Fibroblast of the aortic adventitia (primary cell): ENCODE data around the gene UBXN11. TPM values are rescaled to one million over a fixed set of nuclear protein-coding genes. Genes with fewer than 3 reads are reported as not detected.
"Not testable (repeated sequence)": the region's sequence is repeated elsewhere in the genome, so short reads cannot be mapped to it uniquely, and the experiment has no call there.

Source experiments
- DNase-seq: peaks from one replicate; pipeline ENCODE4 v3.0.0-alpha.2; 2010; ENCODE audit warnings: low read depth
- H3K4me3 ChIP-seq: 2 replicates; pipeline ENCODE4 v1.5.1; 2011; ENCODE audit warnings: low read depth, mild to moderate bottlenecking, control low read depth, low read length, moderate library complexity
- total RNA-seq: library from RNA; depleted of rRNA; stranded (reverse); fragments of >200 nt; gene quantifications from 2 replicates; pipeline ENCODE4 v1.2.3, GENCODE V29; 2012; ENCODE audit warnings: low replicate concordance
- TF ChIP-seq, protein P1 (sequence below): IDR thresholded peaks from 2 replicates; pipeline ENCODE4 v1.5.1; 2011; ENCODE audit warnings: mild to moderate bottlenecking, low read length, control low read depth, inconsistent platforms; ENCODE audit not compliant: insufficient read depth

Gene UBXN11
- total RNA-seq, 1 donor: 8.9 TPM

DNA sequence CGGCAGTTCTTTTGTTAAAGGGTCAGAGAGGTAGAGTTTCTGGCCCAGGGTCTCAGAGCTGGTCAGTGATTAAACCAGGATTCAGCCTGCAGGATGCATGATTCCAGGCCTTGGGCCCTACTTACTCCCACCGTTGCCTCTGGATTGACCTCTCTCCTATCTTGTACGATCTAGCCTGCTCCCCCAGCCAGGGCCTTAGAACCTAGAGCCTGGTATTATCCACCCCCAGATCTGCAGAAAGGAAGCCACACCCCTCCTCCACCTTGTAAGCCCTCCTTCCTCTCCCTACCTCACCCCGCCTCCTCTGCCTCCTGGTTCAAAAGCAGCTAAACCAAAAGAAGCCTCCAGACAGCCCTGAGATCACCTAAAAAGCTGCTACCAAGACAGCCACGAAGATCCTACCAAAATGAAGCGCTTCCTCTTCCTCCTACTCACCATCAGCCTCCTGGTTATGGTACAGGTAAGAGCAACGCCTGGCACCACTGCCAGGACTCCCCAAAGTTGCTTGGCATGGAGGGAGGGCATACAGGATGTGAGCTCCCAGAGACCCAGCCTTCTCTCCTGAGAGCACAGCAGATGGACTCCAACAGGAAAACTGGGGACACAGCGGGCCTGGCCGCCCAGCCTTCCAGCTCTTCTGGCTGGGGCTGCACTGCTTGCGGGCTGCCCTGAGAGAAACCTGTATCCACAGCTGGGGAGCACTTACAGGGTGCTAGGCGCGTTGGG is 11.3 kb upstream of the UBXN11 start, which contains the start of gene CD52:
CD52 (plus strand) TSS at position 347 of the 726 bp plus-strand sequence; CDS start at position 407, 60 bp downstream.
- TF ChIP-seq, protein P1, sequence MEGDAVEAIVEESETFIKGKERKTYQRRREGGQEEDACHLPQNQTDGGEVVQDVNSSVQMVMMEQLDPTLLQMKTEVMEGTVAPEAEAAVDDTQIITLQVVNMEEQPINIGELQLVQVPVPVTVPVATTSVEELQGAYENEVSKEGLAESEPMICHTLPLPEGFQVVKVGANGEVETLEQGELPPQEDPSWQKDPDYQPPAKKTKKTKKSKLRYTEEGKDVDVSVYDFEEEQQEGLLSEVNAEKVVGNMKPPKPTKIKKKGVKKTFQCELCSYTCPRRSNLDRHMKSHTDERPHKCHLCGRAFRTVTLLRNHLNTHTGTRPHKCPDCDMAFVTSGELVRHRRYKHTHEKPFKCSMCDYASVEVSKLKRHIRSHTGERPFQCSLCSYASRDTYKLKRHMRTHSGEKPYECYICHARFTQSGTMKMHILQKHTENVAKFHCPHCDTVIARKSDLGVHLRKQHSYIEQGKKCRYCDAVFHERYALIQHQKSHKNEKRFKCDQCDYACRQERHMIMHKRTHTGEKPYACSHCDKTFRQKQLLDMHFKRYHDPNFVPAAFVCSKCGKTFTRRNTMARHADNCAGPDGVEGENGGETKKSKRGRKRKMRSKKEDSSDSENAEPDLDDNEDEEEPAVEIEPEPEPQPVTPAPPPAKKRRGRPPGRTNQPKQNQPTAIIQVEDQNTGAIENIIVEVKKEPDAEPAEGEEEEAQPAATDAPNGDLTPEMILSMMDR: no peak
- no peak for DNase-seq
- no peak within 1 kb of the TSS for H3K4me3 ChIP-seq

DNA sequence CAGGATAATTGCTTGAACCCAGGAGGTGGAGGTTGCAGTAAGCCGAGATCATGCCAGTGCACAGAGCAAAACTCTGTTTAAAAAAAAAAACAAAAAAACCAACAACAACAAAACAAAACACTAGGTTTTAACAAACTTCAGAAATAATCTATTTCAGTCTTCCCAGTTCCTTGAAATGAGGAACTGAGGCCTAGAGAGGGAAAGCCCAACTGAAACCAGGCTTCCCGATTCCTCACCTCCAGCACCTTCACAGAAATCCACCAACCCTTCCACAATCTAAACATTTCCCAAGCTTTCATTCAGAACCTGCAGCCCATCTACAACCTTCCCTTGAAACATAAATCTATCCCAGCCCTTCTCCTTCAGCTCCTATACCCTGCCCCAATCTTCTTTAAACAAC is 10.7 kb upstream of the UBXN11 start:
- no peak overlapping the region for H3K4me3 ChIP-seq
- TF ChIP-seq, protein P1: no peak
- DNase-seq: no peak

DNA sequence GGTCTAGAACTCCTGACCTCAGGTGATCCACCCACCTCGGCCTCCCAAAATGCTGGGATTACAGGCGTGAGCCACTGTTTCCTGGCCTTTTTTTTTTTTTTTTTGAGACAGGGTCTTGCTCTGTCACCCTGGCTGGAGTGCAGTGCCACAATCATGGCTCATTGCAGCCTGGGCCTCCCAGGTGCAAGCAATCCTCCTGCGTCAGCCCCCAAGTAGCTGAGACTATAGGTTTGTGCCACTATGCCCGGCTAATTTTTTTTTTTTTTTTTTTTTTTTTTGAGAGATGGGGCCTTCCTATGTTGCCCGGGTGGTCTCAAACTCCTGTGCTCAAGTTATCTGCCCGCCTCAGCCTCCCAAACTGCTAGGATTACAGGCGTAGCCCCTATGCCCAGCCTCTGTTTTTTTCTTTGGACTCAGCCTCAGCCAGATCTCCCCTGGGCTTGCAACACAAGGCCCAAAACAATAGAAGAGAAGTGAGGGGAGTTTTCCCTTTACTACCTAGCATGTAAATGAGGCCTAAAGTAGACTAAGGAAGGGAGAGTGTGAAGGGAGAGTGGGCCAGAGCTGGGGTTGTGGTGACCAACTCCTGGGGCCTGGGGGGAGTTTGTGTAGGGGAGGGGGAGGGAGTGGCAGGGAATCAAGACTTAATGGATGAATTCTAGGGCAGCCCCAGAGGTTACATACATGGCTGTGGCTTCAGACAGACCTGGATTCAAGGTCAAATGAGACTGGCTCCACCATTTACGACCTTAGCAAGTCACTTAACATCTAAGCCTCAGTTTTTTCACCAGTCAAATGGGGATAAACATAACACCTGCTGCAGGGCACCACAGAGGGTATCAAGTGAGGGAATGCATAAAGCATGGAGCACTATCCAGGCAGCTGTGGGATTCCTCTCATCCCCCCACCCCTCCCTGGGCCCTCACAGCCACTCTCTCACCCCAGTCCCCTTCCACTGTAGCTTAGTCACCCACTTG is 9.7 kb upstream of the UBXN11 start:
- H3K4me3 ChIP-seq: no peak overlapping the region
- no peak for DNase-seq
- TF ChIP-seq, protein P1: no peak

DNA sequence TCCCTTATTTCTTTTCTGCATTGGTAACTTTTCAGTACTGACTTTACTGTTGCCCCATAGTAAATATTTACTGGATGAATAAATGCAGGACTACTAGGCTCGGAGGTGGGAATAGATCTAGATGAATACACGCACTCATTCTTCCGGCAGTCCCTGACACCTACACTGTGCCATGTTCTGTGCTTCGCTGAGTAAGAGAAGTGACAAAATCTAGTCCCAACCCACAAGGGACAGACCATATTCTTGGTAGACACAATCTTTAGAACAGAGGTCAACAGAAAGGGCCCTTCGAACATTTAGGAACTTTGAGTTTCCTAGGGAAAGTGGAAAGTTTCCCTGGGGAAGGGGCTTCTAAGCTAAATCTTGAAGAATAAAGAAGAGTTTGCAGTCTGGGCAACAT is 8.1 kb upstream of the UBXN11 start:
- TF ChIP-seq, protein P1: no peak
- no peak overlapping the region for H3K4me3 ChIP-seq
- no peak for DNase-seq

DNA sequence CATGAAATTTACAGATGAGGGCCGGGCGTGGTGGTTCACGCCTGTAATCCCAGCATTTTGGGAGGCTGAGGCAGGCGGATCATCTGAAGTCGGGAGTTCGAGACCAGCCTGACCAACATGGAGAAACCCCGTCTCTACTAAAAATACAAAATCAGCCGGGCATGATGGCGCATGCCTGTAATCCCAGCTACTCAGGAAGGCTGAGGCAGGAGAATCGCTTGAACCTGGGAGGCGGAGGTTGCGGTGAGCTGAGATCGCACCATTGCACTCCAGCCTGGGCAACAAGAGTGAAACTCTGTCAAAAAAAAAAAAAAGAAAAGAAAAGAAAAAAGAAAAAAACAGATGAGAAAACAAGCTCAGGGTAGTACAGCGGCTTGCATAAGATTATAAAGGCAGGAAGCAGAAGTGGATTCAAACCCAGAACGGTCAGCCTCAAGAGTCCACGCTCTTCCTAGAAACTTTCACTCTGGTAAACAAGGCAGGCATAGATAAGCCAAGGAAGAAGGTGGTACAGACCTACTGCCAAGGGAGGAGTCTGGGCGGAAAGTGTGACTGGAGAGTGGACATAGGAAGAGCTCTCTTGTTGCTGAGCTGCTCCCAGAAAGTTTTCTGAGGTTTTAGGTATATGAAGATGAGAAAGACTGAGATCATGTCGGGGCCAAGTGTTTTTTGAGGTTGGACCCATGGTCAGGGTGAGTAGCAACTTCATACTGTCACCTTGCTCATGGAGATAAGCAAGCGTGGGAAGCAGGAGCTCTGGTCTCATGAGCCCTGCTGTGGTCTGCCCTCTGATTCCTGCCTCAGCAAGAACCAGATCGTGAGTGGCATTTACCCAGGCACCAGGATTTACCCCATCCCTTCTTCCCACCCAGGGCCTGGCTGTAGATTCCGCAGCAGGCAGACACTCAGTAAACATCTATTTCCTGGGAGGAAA is 1.8 kb upstream of the UBXN11 start:
- H3K4me3 ChIP-seq, DNase-seq: not testable (repeated sequence)

DNA sequence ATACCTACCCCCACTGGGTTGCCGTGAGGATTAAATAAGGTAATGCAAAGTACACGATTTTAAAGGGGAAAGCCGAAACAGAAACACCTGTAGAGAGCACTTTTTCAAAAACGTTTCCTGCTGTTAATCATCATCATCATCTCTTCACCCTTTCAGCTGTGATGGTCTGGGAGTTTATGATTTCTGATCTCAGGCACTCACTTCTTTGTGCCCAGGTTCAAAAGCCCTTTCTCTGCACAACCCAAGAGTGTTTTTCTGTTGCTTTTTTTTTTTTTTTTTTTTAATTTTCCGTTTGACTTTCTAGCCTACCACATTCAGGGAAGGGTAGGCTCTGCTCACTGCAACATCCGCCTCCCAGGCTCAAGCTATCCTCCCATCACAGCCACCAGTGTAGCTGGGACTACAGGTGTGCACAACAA is 936 bp upstream of the UBXN11 start:
- no peak overlapping the region for H3K4me3 ChIP-seq
- TF ChIP-seq, protein P1: no peak
- DNase-seq: no peak
